Measurements from ENCODE around the gene SLC18B1.

The SLC18B1 gene

DNA sequence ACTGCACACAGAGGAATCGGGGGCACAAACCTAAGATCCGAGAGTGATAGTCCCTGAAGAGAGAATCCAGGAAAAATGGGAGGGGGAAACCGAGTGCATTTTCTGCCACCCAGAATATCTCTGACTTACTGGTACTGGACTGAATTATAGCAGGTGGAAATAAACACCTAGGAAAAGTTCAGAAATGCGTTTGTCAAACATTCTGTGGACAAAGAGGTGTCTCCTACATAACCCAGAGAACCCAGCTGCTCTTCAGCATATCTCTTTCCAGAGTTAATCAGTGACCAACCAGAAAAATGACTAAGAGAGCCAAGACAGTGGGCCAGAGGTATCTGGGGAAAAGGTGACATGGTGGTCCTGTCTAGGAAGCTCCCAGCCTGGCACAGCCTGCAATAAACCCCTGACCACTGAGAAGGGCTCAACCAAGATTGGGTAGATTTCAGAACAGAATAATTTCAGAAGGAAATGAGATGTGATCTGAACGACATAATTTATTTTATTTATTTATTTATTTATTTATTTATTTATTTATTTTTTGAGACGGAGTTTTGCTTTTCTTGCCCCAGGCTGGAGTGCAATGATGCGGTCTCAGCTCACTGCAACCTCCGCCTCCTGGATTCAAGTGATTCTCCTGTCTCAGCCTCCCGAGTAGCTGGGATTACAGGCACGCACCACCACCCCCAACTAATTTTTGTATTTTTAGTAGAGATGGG, 78.5 kb downstream of the SLC18B1 start:
- no peaks in the 10 kb centered on the region for H3K36me3 ChIP-seq (ENCODE audit: control insufficient read depth, insufficient read depth, low read length)
- H3K27ac ChIP-seq (ENCODE audit: low read depth, low read length), result no peak overlapping the region
- no peaks in the 10 kb centered on the region for H3K9me3 ChIP-seq (ENCODE audit: control insufficient read depth, insufficient read depth, low read length)
- no peak overlapping the region for H3K4me3 ChIP-seq (ENCODE audit: low read depth, low read length)
- H3K4me1 ChIP-seq (ENCODE audit: control insufficient read depth, insufficient read depth, low read length), result no peaks in the 10 kb centered on the region
- no peak overlapping the region for H3K9ac ChIP-seq (ENCODE audit: low read depth, low read length)
- H3K27me3 ChIP-seq (ENCODE audit: control insufficient read depth, insufficient read depth, low read length), result no peaks in the 10 kb centered on the region

All from HUES48 (cell line).